GM23248 (cell line): ENCODE measurements around the gene REXO4.

Source experiments
- EZH2 ChIP-seq: fragments of 200-600 bp; sonication (generic); IDR thresholded peaks from 2 replicates; pipeline ENCODE4 v1.6.1; 2018; ENCODE audit warnings: antibody characterized with exemption, mild to moderate bottlenecking; ENCODE audit not compliant: insufficient read depth, poor library complexity, severe bottlenecking
- EZH2phosphoT487 ChIP-seq: fragments of 200-600 bp; sonication (generic); IDR thresholded peaks from 2 replicates; pipeline ENCODE4 v1.6.1; 2018; ENCODE audit warnings: antibody characterized with exemption, moderate library complexity, mild to moderate bottlenecking, low read depth; ENCODE audit not compliant: insufficient read depth

DNA sequence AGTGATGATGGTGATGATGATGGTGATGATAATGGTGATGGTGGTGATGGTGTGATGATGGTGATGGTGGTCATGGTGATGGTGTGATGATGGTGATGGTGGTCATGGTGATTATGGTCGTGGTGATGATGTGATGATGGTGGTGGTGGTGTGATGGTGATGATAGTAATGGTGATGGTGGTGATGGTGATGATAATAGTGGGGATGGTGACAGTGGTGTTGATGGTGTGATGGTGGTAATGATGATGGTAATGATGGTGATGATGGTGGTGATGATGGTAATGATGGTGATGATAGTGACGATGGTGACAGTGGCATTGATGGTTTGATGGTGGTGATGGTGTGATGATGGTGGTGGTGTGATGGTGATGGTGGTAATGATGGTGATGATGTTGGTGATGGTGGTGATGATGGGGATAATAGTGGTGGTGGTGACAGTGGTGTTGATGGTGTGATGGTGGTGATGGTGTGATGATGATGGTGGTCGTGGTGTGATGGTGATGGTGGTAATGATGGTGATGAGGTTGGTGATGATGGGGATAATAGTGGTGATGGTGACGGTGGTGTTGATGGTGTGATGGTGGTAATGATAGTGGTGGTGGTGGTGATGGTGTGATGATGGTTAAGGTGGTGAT, 35.2 kb downstream of the REXO4 start:
- TF ChIP-seq EZH2 (no peak), EZH2phosphoT487 (no peak)
